Astrocyte (in vitro differentiated cells and primary cell): ENCODE data around the gene PLCXD3. TPM values are rescaled to one million over a fixed set of nuclear protein-coding genes. Genes with fewer than 3 reads are reported as not detected.
A peak's percentile ranks its signal among the peaks of the same experiment; 100 is the strongest.

ENCODE experiments used
- DNase-seq: peaks from one replicate; pipeline ENCODE4 v3.0.0-alpha.2; 2010; ENCODE audit warnings: low read depth
- FAIRE-seq: peaks from 2 replicates; lab custom pipeline; 2011; peaks lifted over from hg19 to GRCh38; lab: Jason Lieb, UNC
- H2AFZ ChIP-seq: 2 replicates; pipeline ENCODE4 v1.6.0; 2012; ENCODE audit warnings: low read depth, low read length, inconsistent platforms
- H3K27ac ChIP-seq: 2 replicates; pipeline ENCODE4 v1.5.1; 2011; ENCODE audit warnings: low read depth, low read length, inconsistent platforms
- H3K27me3 ChIP-seq: 2 replicates; pipeline ENCODE4 v1.6.0; 2011; ENCODE audit warnings: low read length, inconsistent platforms; ENCODE audit not compliant: insufficient read depth
- H3K36me3 ChIP-seq: 2 replicates; pipeline ENCODE4 v1.5.1; 2011; ENCODE audit warnings: low read length, inconsistent platforms; ENCODE audit not compliant: insufficient read depth
- H3K4me1 ChIP-seq: 2 replicates; pipeline ENCODE4 v1.5.1; 2011; ENCODE audit warnings: low read length, inconsistent platforms; ENCODE audit not compliant: insufficient read depth
- H3K4me2 ChIP-seq: 2 replicates; pipeline ENCODE4 v1.6.0; 2012; ENCODE audit warnings: low read length, inconsistent platforms
- H3K4me3 ChIP-seq: 2 replicates; pipeline ENCODE4 v1.5.1; 2011; ENCODE audit warnings: low read depth, mild to moderate bottlenecking, low read length, inconsistent platforms; ENCODE audit not compliant: insufficient read depth
- H3K79me2 ChIP-seq: 2 replicates; pipeline ENCODE4 v1.6.0; 2012; ENCODE audit warnings: mild to moderate bottlenecking, low read length, inconsistent platforms; ENCODE audit not compliant: insufficient read depth
- H3K9ac ChIP-seq: 2 replicates; pipeline ENCODE4 v1.6.0; 2012; ENCODE audit warnings: mild to moderate bottlenecking, low read length, inconsistent platforms
- H3K9me3 ChIP-seq: 2 replicates; pipeline ENCODE4 v1.5.1; 2012; ENCODE audit warnings: low read depth, mild to moderate bottlenecking, low read length, inconsistent platforms; ENCODE audit not compliant: insufficient read depth
- H4K20me1 ChIP-seq: 2 replicates; pipeline ENCODE4 v1.6.0; 2012; ENCODE audit warnings: low read length, inconsistent platforms; ENCODE audit not compliant: insufficient read depth
- H3K27ac Mint-ChIP-seq: one replicate; pipeline ENCODE4 v1.8.0; 2021; ENCODE audit warnings: mild to moderate bottlenecking, mixed read lengths; ENCODE audit not compliant: unreplicated experiment
- H3K27me3 Mint-ChIP-seq: one replicate; pipeline ENCODE4 v1.8.0; 2021; ENCODE audit warnings: low read depth, mixed read lengths; ENCODE audit not compliant: unreplicated experiment
- H3K36me3 Mint-ChIP-seq: one replicate; pipeline ENCODE4 v1.8.0; 2021; ENCODE audit warnings: low read depth, mixed read lengths; ENCODE audit not compliant: unreplicated experiment
- H3K4me1 Mint-ChIP-seq: one replicate; pipeline ENCODE4 v1.8.0; 2021; ENCODE audit warnings: low read depth, mixed read lengths; ENCODE audit not compliant: unreplicated experiment
- H3K4me3 Mint-ChIP-seq: one replicate; pipeline ENCODE4 v1.8.0; 2021; ENCODE audit warnings: mild to moderate bottlenecking, moderate library complexity, mixed read lengths; ENCODE audit not compliant: unreplicated experiment
- H3K9me3 Mint-ChIP-seq: one replicate; pipeline ENCODE4 v1.8.0; 2021; ENCODE audit warnings: mild to moderate bottlenecking, mixed read lengths; ENCODE audit not compliant: unreplicated experiment
- EZH2 ChIP-seq: IDR thresholded peaks from 2 replicates; pipeline ENCODE4 v1.6.1; 2012; ENCODE audit warnings: mild to moderate bottlenecking, low read length, inconsistent platforms; ENCODE audit not compliant: insufficient read depth
- total RNA-seq: library from RNA; stranded (reverse); gene quantifications from 2 replicates; pipeline ENCODE4 v1.2.1, GENCODE V29; 2021
- TF ChIP-seq, protein P1 (sequence below): IDR thresholded peaks from 2 replicates; pipeline ENCODE4 v1.5.1; 2011; ENCODE audit warnings: low read depth, mild to moderate bottlenecking, inconsistent platforms, low read length, moderate library complexity; ENCODE audit not compliant: insufficient read depth

The PLCXD3 gene
- total RNA-seq, 1 donor from 2014 or later = 1.6 TPM

GRCh38 chr5:41368158-41368557 is 142.2 kb downstream of the PLCXD3 start:
- Histone ChIP-seq H3K9me3 (no peaks in the 10 kb centered on the region), H3K27ac (no peak overlapping the region), H3K79me2 (no peaks in the 10 kb centered on the region), H3K4me3 (no peak overlapping the region), H3K27me3 (no peaks in the 10 kb centered on the region), H3K4me1 (no peaks in the 10 kb centered on the region), H3K4me2 (no peak overlapping the region), H4K20me1 (no peaks in the 10 kb centered on the region), H3K36me3 (no peaks in the 10 kb centered on the region), H2AFZ (no peak overlapping the region), H3K9ac (no peak overlapping the region)
- no peak overlapping the region for H3K4me3 Mint-ChIP-seq
- FAIRE-seq = no peak
- TF ChIP-seq, protein P1, sequence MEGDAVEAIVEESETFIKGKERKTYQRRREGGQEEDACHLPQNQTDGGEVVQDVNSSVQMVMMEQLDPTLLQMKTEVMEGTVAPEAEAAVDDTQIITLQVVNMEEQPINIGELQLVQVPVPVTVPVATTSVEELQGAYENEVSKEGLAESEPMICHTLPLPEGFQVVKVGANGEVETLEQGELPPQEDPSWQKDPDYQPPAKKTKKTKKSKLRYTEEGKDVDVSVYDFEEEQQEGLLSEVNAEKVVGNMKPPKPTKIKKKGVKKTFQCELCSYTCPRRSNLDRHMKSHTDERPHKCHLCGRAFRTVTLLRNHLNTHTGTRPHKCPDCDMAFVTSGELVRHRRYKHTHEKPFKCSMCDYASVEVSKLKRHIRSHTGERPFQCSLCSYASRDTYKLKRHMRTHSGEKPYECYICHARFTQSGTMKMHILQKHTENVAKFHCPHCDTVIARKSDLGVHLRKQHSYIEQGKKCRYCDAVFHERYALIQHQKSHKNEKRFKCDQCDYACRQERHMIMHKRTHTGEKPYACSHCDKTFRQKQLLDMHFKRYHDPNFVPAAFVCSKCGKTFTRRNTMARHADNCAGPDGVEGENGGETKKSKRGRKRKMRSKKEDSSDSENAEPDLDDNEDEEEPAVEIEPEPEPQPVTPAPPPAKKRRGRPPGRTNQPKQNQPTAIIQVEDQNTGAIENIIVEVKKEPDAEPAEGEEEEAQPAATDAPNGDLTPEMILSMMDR = no peak
- no peak for TF ChIP-seq EZH2
- H3K9me3 Mint-ChIP-seq = no peaks in the 10 kb centered on the region
- no peaks in the 10 kb centered on the region for H3K27me3 Mint-ChIP-seq
- no peak overlapping the region for H3K27ac Mint-ChIP-seq
- peaks cover 6% of the 10 kb centered on the region for H3K4me1 Mint-ChIP-seq
- H3K36me3 Mint-ChIP-seq = no peaks in the 10 kb centered on the region
- peak; percentile 36 for DNase-seq

- no peaks in the 10 kb centered on the region for H3K36me3 Mint-ChIP-seq
- H3K4me2 ChIP-seq = no peak overlapping the region
- no peak overlapping the region for H3K4me3 Mint-ChIP-seq
- no peaks in the 10 kb centered on the region for H3K27me3 ChIP-seq
- no peaks in the 10 kb centered on the region for H3K9me3 Mint-ChIP-seq
- no peak overlapping the region for H2AFZ ChIP-seq
- H4K20me1 ChIP-seq = no peaks in the 10 kb centered on the region
- DNase-seq (no peak), FAIRE-seq (no peak)
- H3K4me3 ChIP-seq = no peak overlapping the region
- H3K9ac ChIP-seq = no peak overlapping the region
- no peaks in the 10 kb centered on the region for H3K4me1 ChIP-seq
- no peak overlapping the region for H3K27ac ChIP-seq
- H3K27me3 Mint-ChIP-seq = no peaks in the 10 kb centered on the region
- H3K4me1 Mint-ChIP-seq = peaks cover 11% of the 10 kb centered on the region
- H3K36me3 ChIP-seq = no peaks in the 10 kb centered on the region
- H3K79me2 ChIP-seq = no peaks in the 10 kb centered on the region
- H3K27ac Mint-ChIP-seq = no peak overlapping the region
- TF ChIP-seq, protein P1 = no peak
- TF ChIP-seq EZH2 = no peak
- no peaks in the 10 kb centered on the region for H3K9me3 ChIP-seq
Measured at GRCh38 chr5:41365369-41365768, 145.0 kb downstream of the PLCXD3 start.

- Mint-ChIP-seq H3K27me3 (no peaks in the 10 kb centered on the region), H3K4me3 (no peak overlapping the region), H3K4me1 (peaks cover 11% of the 10 kb centered on the region), H3K36me3 (no peaks in the 10 kb centered on the region), H3K27ac (no peak overlapping the region), H3K9me3 (peaks cover under 1% of the 10 kb centered on the region)
- FAIRE-seq = no peak
- no peak overlapping the region for H3K4me3 ChIP-seq
- no peaks in the 10 kb centered on the region for H3K36me3 ChIP-seq
- TF ChIP-seq EZH2 = no peak
- H2AFZ ChIP-seq = no peak overlapping the region
- H3K27ac ChIP-seq = no peak overlapping the region
- DNase-seq = no peak
- H3K4me1 ChIP-seq = no peaks in the 10 kb centered on the region
- H3K79me2 ChIP-seq = no peaks in the 10 kb centered on the region
- H3K9me3 ChIP-seq = no peaks in the 10 kb centered on the region
- H3K4me2 ChIP-seq = no peak overlapping the region
- no peak overlapping the region for H3K9ac ChIP-seq
- H4K20me1 ChIP-seq = no peaks in the 10 kb centered on the region
- no peaks in the 10 kb centered on the region for H3K27me3 ChIP-seq
Measured at GRCh38 chr5:41364346-41364745, 146.1 kb downstream of the PLCXD3 start.
